Kasumi-1 (cell line): Measurements from ENCODE around the gene CCDC12.

ENCODE experiments used
- DNase-seq, 2 experiments: peaks; one replicate each; lab custom pipeline; 2025; lab: John Stamatoyannopoulos, UW

The CCDC12 gene

GRCh38 chr3:46892285-46893145 is 84.0 kb downstream of the CCDC12 start:
- DNase-seq, result peak; percentile 56 to 63

- no peak for DNase-seq
Measured at GRCh38 chr3:46891132-46891531, 85.4 kb downstream of the CCDC12 start.

GRCh38 chr3:46890132-46890531 is 86.4 kb downstream of the CCDC12 start:
- DNase-seq, result no peak

- no peak for DNase-seq
Measured at GRCh38 chr3:46889381-46890110, 87.0 kb downstream of the CCDC12 start.

GRCh38 chr3:46888705-46889104 is 87.8 kb downstream of the CCDC12 start:
- no peak for DNase-seq

GRCh38 chr3:46887980-46888494 is 88.5 kb downstream of the CCDC12 start:
- DNase-seq, result no peak

- DNase-seq, result no peak
Measured at GRCh38 chr3:46885612-46886011, 90.9 kb downstream of the CCDC12 start.

GRCh38 chr3:46884929-46885328 is 91.6 kb downstream of the CCDC12 start:
- no peak for DNase-seq

- no peak for DNase-seq
Measured at GRCh38 chr3:46884427-46884826, 92.1 kb downstream of the CCDC12 start.

- DNase-seq, result no peak
Measured at GRCh38 chr3:46883830-46884185, 92.7 kb downstream of the CCDC12 start.

- peak in 1 of 2 experiments; percentile 10 for DNase-seq
Measured at GRCh38 chr3:46883054-46883829, 93.3 kb downstream of the CCDC12 start.

- no peak for DNase-seq
Measured at GRCh38 chr3:46882377-46883053, 94.0 kb downstream of the CCDC12 start.

GRCh38 chr3:46881596-46882376 is 94.8 kb downstream of the CCDC12 start:
- no peak for DNase-seq

GRCh38 chr3:46880884-46881595 is 95.5 kb downstream of the CCDC12 start:
- DNase-seq, result no peak

GRCh38 chr3:46878781-46879436 is 97.6 kb downstream of the CCDC12 start:
- DNase-seq, result no peak

GRCh38 chr3:46877406-46878125 is 99.0 kb downstream of the CCDC12 start, which contains the start of gene PTH1R:
Gene PTH1R (plus strand): TSS chr3:46877721. CDS start chr3:46883560, 5,839 bp downstream.
- no peak for DNase-seq

GRCh38 chr3:46876313-46877300 is 99.9 kb downstream of the CCDC12 start:
- DNase-seq, result no peak

- DNase-seq, result no peak
Measured at GRCh38 chr3:46875560-46875959, 101.0 kb downstream of the CCDC12 start.
